ENCODE results near the gene WDFY4. TPM values are rescaled to one million over a fixed set of nuclear protein-coding genes. Genes with fewer than 3 reads are reported as not detected.
A peak's percentile ranks its signal among the peaks of the same experiment; 100 is the strongest.

Gene WDFY4
- total and polyA plus RNA-seq, 2 of the 4 experiments (the other 2 are of a cell fraction): not detected

DNA sequence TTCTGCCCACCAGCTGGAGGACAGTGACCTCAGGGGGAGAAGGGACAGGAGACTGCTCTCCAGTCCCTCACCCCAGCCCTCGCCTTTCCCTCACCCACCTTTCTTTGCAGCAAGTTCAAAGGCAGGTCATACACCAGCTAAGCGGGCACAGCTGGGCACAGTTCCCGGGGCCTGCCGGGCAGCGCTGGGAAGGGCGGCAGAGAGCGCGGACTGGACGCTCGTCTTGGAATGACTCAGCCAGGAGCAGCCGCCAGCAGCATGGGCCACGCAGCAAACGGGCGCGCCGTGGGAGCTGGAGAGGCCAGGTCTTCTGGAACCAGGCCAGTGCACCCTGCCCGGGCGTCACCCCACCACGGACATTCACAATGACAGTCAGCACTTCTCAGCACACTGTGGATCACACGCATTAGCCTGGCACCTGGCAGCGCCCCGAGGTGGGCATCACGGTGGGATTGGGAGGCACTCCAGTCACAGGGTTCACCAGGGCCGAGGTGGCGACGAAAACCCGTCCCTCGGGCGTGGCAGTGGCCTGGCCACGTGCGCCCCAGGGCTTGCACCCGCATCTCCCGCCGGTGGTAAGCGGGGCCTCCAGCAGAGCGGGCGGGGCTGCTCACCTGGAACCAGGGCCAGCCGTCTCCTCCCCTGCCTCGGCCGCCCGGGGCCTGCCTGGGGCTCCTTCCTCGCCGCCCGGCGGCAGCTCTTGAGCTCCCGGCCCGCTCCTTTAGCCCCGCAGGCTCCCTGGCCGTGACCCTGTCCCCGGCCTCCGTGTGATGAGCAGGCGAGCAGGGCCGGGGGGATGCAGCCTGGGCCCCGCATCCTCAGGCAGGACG lies 29.0 kb upstream of the WDFY4 start:
- Histone ChIP-seq H3K4ac (ENCODE audit: low read depth, low read length) (peak overlapping the region; percentile 92), H2AK5ac (ENCODE audit: low read depth, low read length) (peak overlapping the region; percentile 86), H3K56ac (ENCODE audit: extremely low read depth, insufficient read depth, low read length) (no peak overlapping the region), H2BK15ac (ENCODE audit: low read depth, low read length) (peak overlapping the region; percentile 63; the same call in 1 of the 3 replicates), H3K18ac (ENCODE audit: low read depth, low read length) (no peak overlapping the region), H4K5ac (ENCODE audit: low read depth, low read length) (peak overlapping the region; percentile 53), H4K20me1 (ENCODE audit: insufficient read depth, low read length) (no peaks in the 10 kb centered on the region), H3K27me3 (ENCODE audit: control insufficient read depth, insufficient read depth, low read length) (peaks cover 5% of the 10 kb centered on the region; the same call in 1 of the 2 replicates), H4K91ac (ENCODE audit: insufficient read depth, low read depth, low read length) (peak overlapping the region; percentile 52), H3K9ac (ENCODE audit: low read depth, low read length) (0 out of 2 replicates have a peak overlapping the region, but pooled peaks have one; percentile 15), H3K4me2 (ENCODE audit: low read depth, low read length) (peak overlapping the region; percentile 86), H2AK9ac (replicated peaks; ENCODE audit: low read depth, low read length, poor library complexity) (peak overlapping the region; percentile 92), H2BK120ac (ENCODE audit: low read depth, low read length) (peak overlapping the region; percentile 68), H3K27ac (ENCODE audit: insufficient read depth, low read length) (no peak overlapping the region; the same call in 1 of the 2 replicates), H3K14ac (replicated peaks; ENCODE audit: low read depth, low read length) (peak overlapping the region; percentile 78), H3K9me3 (ENCODE audit: control insufficient read depth, insufficient read depth, low read length) (no peaks in the 10 kb centered on the region), H2AFZ (replicated peaks; ENCODE audit: low read length, poor library complexity) (peak overlapping the region; percentile 96), H3K36me3 (ENCODE audit: control insufficient read depth, insufficient read depth, low read length) (no peaks in the 10 kb centered on the region), H3K79me1 (ENCODE audit: low read depth in 1 of 2, low read length in 2 of 2) (peaks cover 8 to 12% of the 10 kb centered on the region in 2 experiments; a peak in 2 of 4 replicates), H2BK20ac (ENCODE audit: low read depth, low read length) (peak overlapping the region; percentile 66), H3K9me1 (ENCODE audit: insufficient read depth, low read length) (peaks cover 6% of the 10 kb centered on the region; the same call in 1 of the 2 replicates), H2BK5ac (ENCODE audit: low read depth, low read length, poor library complexity, severe bottlenecking) (peak overlapping the region; percentile 48), H3K4me1 (ENCODE audit: control insufficient read depth, insufficient read depth, low read length) (peaks cover 7% of the 10 kb centered on the region; the same call in 1 of the 2 replicates), H3K4me3 (ENCODE audit: insufficient read depth, low read depth, low read length) (peak overlapping the region; percentile 44), H4K8ac (ENCODE audit: low read depth in 2 of 2, low read length in 2 of 2) (peak overlapping the region; percentile 74 to 79; a peak in 3 of 4 replicates), H3K23ac (ENCODE audit: low read depth, low read length) (peak overlapping the region; percentile 59; the same call in 1 of the 2 replicates)
- DNase-seq: peak; percentile 42
- no TSS peak for BruUV-seq (replicated peaks)
- 9% methylated on average over 8 of the region's 55 CpGs; no CpG with 5 or more reads in 1 of the 2 experiments for WGBS, 2 experiments (ENCODE audit: extremely low coverage in 2 of 2, insufficient read length in 1 of 2)
- peak; percentile 59 for ATAC-seq (ENCODE audit: low read depth)
- dilution Hi-C loops (cut with HindIII; ENCODE audit: low sequenced_read_pairs, unreplicated experiment) (no loop called here), in situ Hi-C loops (cut with MboI; ENCODE audit: low sequenced_read_pairs) (loop anchor here (5.0 kb wide), 3 partner anchors 103 to 862 kb away; no protein-coding TSS in a partner anchor), intact Hi-C loops (cut with micrococcal nuclease) (loop anchor here (1.0 to 5.0 kb wide), 5 partner anchors 49 to 507 kb away; no protein-coding TSS in a partner anchor)
- ChIA-PET CTCF (interaction anchor here (0.5 to 3.1 kb wide), 56 partner anchors 9 to 1300 kb away, joined by 3 to 48 read pairs (median 4); partner anchors contain the start of gene ARHGAP22), POLR2A (ENCODE audit: unreplicated experiment) (interaction anchor here (0.6 kb wide), 3 partner anchors 66 to 211 kb away, joined by 3 to 5 read pairs (median 3); no protein-coding TSS in a partner anchor)
- TF ChIP-seq, protein P1, sequence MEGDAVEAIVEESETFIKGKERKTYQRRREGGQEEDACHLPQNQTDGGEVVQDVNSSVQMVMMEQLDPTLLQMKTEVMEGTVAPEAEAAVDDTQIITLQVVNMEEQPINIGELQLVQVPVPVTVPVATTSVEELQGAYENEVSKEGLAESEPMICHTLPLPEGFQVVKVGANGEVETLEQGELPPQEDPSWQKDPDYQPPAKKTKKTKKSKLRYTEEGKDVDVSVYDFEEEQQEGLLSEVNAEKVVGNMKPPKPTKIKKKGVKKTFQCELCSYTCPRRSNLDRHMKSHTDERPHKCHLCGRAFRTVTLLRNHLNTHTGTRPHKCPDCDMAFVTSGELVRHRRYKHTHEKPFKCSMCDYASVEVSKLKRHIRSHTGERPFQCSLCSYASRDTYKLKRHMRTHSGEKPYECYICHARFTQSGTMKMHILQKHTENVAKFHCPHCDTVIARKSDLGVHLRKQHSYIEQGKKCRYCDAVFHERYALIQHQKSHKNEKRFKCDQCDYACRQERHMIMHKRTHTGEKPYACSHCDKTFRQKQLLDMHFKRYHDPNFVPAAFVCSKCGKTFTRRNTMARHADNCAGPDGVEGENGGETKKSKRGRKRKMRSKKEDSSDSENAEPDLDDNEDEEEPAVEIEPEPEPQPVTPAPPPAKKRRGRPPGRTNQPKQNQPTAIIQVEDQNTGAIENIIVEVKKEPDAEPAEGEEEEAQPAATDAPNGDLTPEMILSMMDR (conservative IDR thresholded peaks at IDR 0.05; ENCODE audit: low read depth, low read length): no peak
- TF ChIP-seq CEBPB (IDR thresholded peaks at IDR 0.05; ENCODE audit: low read depth, low read length) (no peak), MAZ (IDR thresholded peaks at IDR 0.05; ENCODE audit: borderline replicate concordance, low read depth, low read length) (no peak), FOS (IDR thresholded peaks at IDR 0.05; ENCODE audit: low read depth, low read length) (no peak), RCOR1 (IDR thresholded peaks at IDR 0.05; ENCODE audit: insufficient replicate concordance, low read length) (no peak), SMC3 (IDR thresholded peaks at IDR 0.05; ENCODE audit: low read depth, low read length) (no peak), BHLHE40 (IDR thresholded peaks at IDR 0.05; ENCODE audit: low read depth, low read length) (no peak), RAD21 (IDR thresholded peaks at IDR 0.05; ENCODE audit: low read length) (no peak), MXI1 (IDR thresholded peaks at IDR 0.05; ENCODE audit: borderline replicate concordance, low read depth, low read length) (no peak), MAFK (IDR thresholded peaks at IDR 0.05; ENCODE audit: low read depth, low read length) (no peak)
- TF ChIP-seq, protein P2, sequence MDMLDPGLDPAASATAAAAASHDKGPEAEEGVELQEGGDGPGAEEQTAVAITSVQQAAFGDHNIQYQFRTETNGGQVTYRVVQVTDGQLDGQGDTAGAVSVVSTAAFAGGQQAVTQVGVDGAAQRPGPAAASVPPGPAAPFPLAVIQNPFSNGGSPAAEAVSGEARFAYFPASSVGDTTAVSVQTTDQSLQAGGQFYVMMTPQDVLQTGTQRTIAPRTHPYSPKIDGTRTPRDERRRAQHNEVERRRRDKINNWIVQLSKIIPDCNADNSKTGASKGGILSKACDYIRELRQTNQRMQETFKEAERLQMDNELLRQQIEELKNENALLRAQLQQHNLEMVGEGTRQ (IDR thresholded peaks at IDR 0.05; ENCODE audit: low read depth, low read length): no peak
- TF ChIP-seq, protein P3, sequence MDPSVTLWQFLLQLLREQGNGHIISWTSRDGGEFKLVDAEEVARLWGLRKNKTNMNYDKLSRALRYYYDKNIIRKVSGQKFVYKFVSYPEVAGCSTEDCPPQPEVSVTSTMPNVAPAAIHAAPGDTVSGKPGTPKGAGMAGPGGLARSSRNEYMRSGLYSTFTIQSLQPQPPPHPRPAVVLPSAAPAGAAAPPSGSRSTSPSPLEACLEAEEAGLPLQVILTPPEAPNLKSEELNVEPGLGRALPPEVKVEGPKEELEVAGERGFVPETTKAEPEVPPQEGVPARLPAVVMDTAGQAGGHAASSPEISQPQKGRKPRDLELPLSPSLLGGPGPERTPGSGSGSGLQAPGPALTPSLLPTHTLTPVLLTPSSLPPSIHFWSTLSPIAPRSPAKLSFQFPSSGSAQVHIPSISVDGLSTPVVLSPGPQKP (IDR thresholded peaks at IDR 0.05; ENCODE audit: borderline replicate concordance, low read depth, low read length): no peak

Data from IMR-90 (cell line).